ENCODE data around the gene TRIM17.

TRIM17 gene

DNA sequence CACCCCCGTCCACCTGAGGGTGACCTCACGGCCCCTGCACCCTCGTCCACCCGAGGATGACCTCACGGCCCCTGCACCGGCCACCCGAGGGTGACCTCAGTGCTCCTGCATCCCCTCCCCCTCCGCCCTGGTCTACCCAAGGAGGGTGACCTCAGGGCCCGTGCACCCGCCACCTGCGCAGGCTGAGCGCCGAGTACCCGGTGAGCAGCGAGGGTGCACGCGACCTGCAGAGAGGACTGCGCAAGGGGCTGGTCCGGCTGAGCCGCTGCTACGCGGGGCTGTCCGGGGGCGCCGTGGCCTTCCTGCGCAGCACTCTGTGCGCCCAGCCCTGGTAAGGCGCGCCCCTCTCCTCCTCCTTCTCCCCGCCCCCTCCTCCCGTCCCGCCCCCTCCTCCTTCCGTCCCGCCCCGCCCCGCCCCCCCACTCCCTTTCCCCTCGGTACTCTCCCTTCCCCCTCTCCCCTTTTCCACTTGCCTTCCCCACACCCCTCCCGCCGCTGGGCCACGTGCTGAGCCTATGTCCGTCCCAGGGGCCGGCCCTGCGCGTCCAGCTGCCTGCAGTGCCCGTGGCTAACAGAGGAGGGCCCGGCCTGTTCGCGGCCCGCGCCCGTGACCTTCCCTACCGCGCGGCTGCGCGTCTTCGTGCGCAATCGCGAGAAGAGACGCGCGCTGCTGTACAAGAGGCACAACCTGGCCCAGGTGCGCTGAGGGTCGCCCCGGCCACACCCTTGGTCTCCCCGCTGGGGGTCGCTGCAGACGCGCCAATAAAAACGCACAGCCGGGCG is 38.4 kb downstream of the TRIM17 start:
- Histone ChIP-seq H3K9ac (ENCODE audit: low read depth, low read length, poor library complexity, severe bottlenecking) (no peak overlapping the region), H3K36me3 (ENCODE audit: insufficient read depth, low read length) (no peaks in the 10 kb centered on the region), H3K4me1 (ENCODE audit: insufficient read depth, low read length, poor library complexity, severe bottlenecking) (no peaks in the 10 kb centered on the region), H3K27me3 (ENCODE audit: insufficient read depth, low read length, poor library complexity, severe bottlenecking) (no peaks in the 10 kb centered on the region), H3F3A (ENCODE audit: low read depth) (no peaks in the 10 kb centered on the region), H4K20me1 (ENCODE audit: insufficient read depth, low read length, poor library complexity, severe bottlenecking) (no peaks in the 10 kb centered on the region), H3K9me3 (ENCODE audit: insufficient read depth, low read depth, low read length) (no peaks in the 10 kb centered on the region), H2AFZ (ENCODE audit: low read length) (no peak overlapping the region), H3K9me2 (replicated peaks; ENCODE audit: low read depth, low read length) (no peaks in the 10 kb centered on the region), H3K79me2 (ENCODE audit: insufficient read depth, low read length) (no peaks in the 10 kb centered on the region), H3K4me3 (ENCODE audit: low read length, poor library complexity, severe bottlenecking) (no peak overlapping the region), H3K4me2 (ENCODE audit: low read depth, low read length, poor library complexity, severe bottlenecking) (no peak overlapping the region)
- no peak for TF ChIP-seq EZH2phosphoT487 (IDR thresholded peaks at IDR 0.05; ENCODE audit: borderline replicate concordance)
- TF ChIP-seq, protein P1, sequence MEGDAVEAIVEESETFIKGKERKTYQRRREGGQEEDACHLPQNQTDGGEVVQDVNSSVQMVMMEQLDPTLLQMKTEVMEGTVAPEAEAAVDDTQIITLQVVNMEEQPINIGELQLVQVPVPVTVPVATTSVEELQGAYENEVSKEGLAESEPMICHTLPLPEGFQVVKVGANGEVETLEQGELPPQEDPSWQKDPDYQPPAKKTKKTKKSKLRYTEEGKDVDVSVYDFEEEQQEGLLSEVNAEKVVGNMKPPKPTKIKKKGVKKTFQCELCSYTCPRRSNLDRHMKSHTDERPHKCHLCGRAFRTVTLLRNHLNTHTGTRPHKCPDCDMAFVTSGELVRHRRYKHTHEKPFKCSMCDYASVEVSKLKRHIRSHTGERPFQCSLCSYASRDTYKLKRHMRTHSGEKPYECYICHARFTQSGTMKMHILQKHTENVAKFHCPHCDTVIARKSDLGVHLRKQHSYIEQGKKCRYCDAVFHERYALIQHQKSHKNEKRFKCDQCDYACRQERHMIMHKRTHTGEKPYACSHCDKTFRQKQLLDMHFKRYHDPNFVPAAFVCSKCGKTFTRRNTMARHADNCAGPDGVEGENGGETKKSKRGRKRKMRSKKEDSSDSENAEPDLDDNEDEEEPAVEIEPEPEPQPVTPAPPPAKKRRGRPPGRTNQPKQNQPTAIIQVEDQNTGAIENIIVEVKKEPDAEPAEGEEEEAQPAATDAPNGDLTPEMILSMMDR (conservative IDR thresholded peaks at IDR 0.05; ENCODE audit: low read length), result no peak

DNA sequence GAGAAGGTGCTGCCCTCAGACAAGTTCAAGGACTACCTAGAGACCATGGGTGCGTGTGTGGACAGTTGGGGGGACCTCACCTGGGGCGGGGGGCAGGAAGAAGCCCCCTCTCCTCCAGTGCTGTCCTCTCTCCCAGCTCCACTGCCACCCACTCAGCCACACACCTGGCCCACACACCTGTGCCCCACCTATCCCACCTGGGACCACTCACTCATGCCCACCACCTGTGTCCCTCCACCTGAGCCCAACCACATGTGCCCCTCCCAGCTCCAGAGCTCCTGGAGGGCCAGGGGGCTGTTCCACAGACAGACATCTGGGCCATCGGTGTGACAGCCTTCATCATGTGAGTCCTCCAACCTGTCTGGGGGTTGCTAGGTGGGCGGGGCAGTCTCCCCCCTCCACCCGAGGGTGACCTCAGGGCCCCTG is 39.0 kb downstream of the TRIM17 start:
- TF ChIP-seq, protein P1 (conservative IDR thresholded peaks at IDR 0.05; ENCODE audit: low read length), result no peak
- no peak for TF ChIP-seq EZH2phosphoT487 (IDR thresholded peaks at IDR 0.05; ENCODE audit: borderline replicate concordance)
- Histone ChIP-seq H3K36me3 (ENCODE audit: insufficient read depth, low read length) (no peaks in the 10 kb centered on the region), H3F3A (ENCODE audit: low read depth) (no peaks in the 10 kb centered on the region), H3K9ac (ENCODE audit: low read depth, low read length, poor library complexity, severe bottlenecking) (no peak overlapping the region), H4K20me1 (ENCODE audit: insufficient read depth, low read length, poor library complexity, severe bottlenecking) (no peaks in the 10 kb centered on the region), H3K4me1 (ENCODE audit: insufficient read depth, low read length, poor library complexity, severe bottlenecking) (no peaks in the 10 kb centered on the region), H3K9me2 (replicated peaks; ENCODE audit: low read depth, low read length) (no peaks in the 10 kb centered on the region), H3K4me2 (ENCODE audit: low read depth, low read length, poor library complexity, severe bottlenecking) (no peak overlapping the region), H3K27me3 (ENCODE audit: insufficient read depth, low read length, poor library complexity, severe bottlenecking) (no peaks in the 10 kb centered on the region), H3K79me2 (ENCODE audit: insufficient read depth, low read length) (no peaks in the 10 kb centered on the region), H3K9me3 (ENCODE audit: insufficient read depth, low read depth, low read length) (no peaks in the 10 kb centered on the region), H3K4me3 (ENCODE audit: low read length, poor library complexity, severe bottlenecking) (no peak overlapping the region), H2AFZ (ENCODE audit: low read length) (no peak overlapping the region)

GRCh38 chr1:228376651-228377631 is 39.7 kb downstream of the TRIM17 start:
- Histone ChIP-seq H2AFZ (ENCODE audit: low read length) (no peak overlapping the region), H3K9me3 (ENCODE audit: insufficient read depth, low read depth, low read length) (no peaks in the 10 kb centered on the region), H3K27me3 (ENCODE audit: insufficient read depth, low read length, poor library complexity, severe bottlenecking) (no peaks in the 10 kb centered on the region), H3K79me2 (ENCODE audit: insufficient read depth, low read length) (no peaks in the 10 kb centered on the region), H3K36me3 (ENCODE audit: insufficient read depth, low read length) (no peaks in the 10 kb centered on the region), H3K9ac (ENCODE audit: low read depth, low read length, poor library complexity, severe bottlenecking) (no peak overlapping the region), H3K4me1 (ENCODE audit: insufficient read depth, low read length, poor library complexity, severe bottlenecking) (no peaks in the 10 kb centered on the region), H3K4me3 (ENCODE audit: low read length, poor library complexity, severe bottlenecking) (no peak overlapping the region), H3K9me2 (replicated peaks; ENCODE audit: low read depth, low read length) (no peaks in the 10 kb centered on the region), H4K20me1 (ENCODE audit: insufficient read depth, low read length, poor library complexity, severe bottlenecking) (no peaks in the 10 kb centered on the region), H3F3A (ENCODE audit: low read depth) (no peaks in the 10 kb centered on the region), H3K4me2 (ENCODE audit: low read depth, low read length, poor library complexity, severe bottlenecking) (no peak overlapping the region)
- no peak for TF ChIP-seq EZH2phosphoT487 (IDR thresholded peaks at IDR 0.05; ENCODE audit: borderline replicate concordance)
- TF ChIP-seq, protein P1 (conservative IDR thresholded peaks at IDR 0.05; ENCODE audit: low read length), result no peak

All from Loucy (cell line).